GM19397 (cell line): ENCODE data around the gene S1PR2.

Source experiments
- ATAC-seq: cut with Tn5 transposase; IDR thresholded peaks from one replicate; pipeline ENCODE4 v1.9.1; 2021; ENCODE audit warnings: mild to moderate bottlenecking, moderate library complexity; ENCODE audit not compliant: unreplicated experiment

Gene S1PR2

GRCh38 chr19:10230861-10231611 lies at the start of gene S1PR2:
Gene S1PR2, minus strand, starts transcription at chr19:10231331. Its CDS starts 6,426 bp downstream, at chr19:10224905.
- ATAC-seq = peak; percentile 45

- no peak for ATAC-seq
Measured at GRCh38 chr19:10279737-10280442, 48.8 kb upstream of the S1PR2 start.

GRCh38 chr19:10278935-10279334 lies 47.8 kb upstream of the S1PR2 start:
- no peak for ATAC-seq

GRCh38 chr19:10277795-10278589 lies 46.9 kb upstream of the S1PR2 start:
- ATAC-seq = no peak

- ATAC-seq = no peak
Measured at GRCh38 chr19:10274589-10274988, 43.5 kb upstream of the S1PR2 start.

- ATAC-seq = peak; percentile 33
Measured at GRCh38 chr19:10271543-10272086, 40.5 kb upstream of the S1PR2 start.

GRCh38 chr19:10270616-10271394 lies 39.7 kb upstream of the S1PR2 start, which contains the start of gene ICAM1:
Gene ICAM1, plus strand, starts transcription at chr19:10271120. Its CDS starts 40 bp downstream, at chr19:10271160.
- ATAC-seq = peak; percentile 48

- no peak for ATAC-seq
Measured at GRCh38 chr19:10270180-10270615, 39.1 kb upstream of the S1PR2 start.

GRCh38 chr19:10269333-10270179 lies 38.4 kb upstream of the S1PR2 start:
- no peak for ATAC-seq

GRCh38 chr19:10268071-10268470 lies 36.9 kb upstream of the S1PR2 start:
- no peak for ATAC-seq

- ATAC-seq = no peak
Measured at GRCh38 chr19:10266706-10267105, 35.6 kb upstream of the S1PR2 start.

- no peak for ATAC-seq
Measured at GRCh38 chr19:10262771-10263170, 31.6 kb upstream of the S1PR2 start.

GRCh38 chr19:10260141-10260584 lies 29.0 kb upstream of the S1PR2 start:
- ATAC-seq = no peak

- no peak for ATAC-seq
Measured at GRCh38 chr19:10259162-10259905, 28.2 kb upstream of the S1PR2 start.

- no peak for ATAC-seq
Measured at GRCh38 chr19:10258080-10258710, 27.1 kb upstream of the S1PR2 start.

- no peak for ATAC-seq
Measured at GRCh38 chr19:10256970-10257615, 26.0 kb upstream of the S1PR2 start.

GRCh38 chr19:10256551-10256950 lies 25.4 kb upstream of the S1PR2 start:
- no peak for ATAC-seq

GRCh38 chr19:10255358-10255757 lies 24.2 kb upstream of the S1PR2 start:
- no peak for ATAC-seq
